ENCODE results near the gene NOS1AP.

GRCh38 chr1:162370721-162371120 is 301.2 kb downstream of the NOS1AP start:
- TF ChIP-seq POLR2A (IDR thresholded peaks at IDR 0.05) (no peak), CTCF (IDR thresholded peaks at IDR 0.05) (no peak)
